Endothelial cell of umbilical vein (primary cell): Measurements from ENCODE around the gene CPEB2. TPM values are rescaled to one million over a fixed set of nuclear protein-coding genes. Genes with fewer than 3 reads are reported as not detected.

Experiments used
- BruUV-seq: library from RNA; stranded (reverse); fragments of 400-500 nt; replicated peaks from 2 replicates; lab custom pipeline; 2021; lab: Mats Ljungman, UMichigan
- CTCF ChIA-PET: fragments of 300-600, 350-600 bp; sonication (Branson Sonifier 250); formaldehyde crosslinking; loops from one replicate; lab custom pipeline; 2021; ENCODE audit warnings: antibody characterized with exemption, inconsistent platforms; lab: Charles Lee
- POLR2A ChIA-PET: fragments of 300-600, 350-600 bp; sonication (Branson Sonifier 250); formaldehyde crosslinking; loops from one replicate; lab custom pipeline; 2021; ENCODE audit warnings: antibody characterized with exemption, inconsistent platforms; lab: Charles Lee
- DNase-seq: peaks from one replicate; pipeline ENCODE4 v3.0.0-alpha.2; 2011; ENCODE audit warnings: low read depth, low spot score
- FAIRE-seq: peaks from 2 replicates; lab custom pipeline; 2011; peaks lifted over from hg19 to GRCh38; lab: Jason Lieb, UNC
- H2AFZ ChIP-seq: 2 replicates; pipeline ENCODE4 v1.6.0; 2012; ENCODE audit warnings: low read depth, low read length, control low read depth, inconsistent platforms
- H3K27ac ChIP-seq: 2 replicates; pipeline ENCODE4 v1.5.1; 2011; ENCODE audit warnings: low read depth, mild to moderate bottlenecking, control low read depth, low read length, moderate library complexity; ENCODE audit not compliant: insufficient read depth
- H3K27me3 ChIP-seq, 2 experiments: 2 replicates each; pipeline versions ENCODE4 v1.6.0 to v1.6.1; 2011; ENCODE audit warnings: low read length in 2 of 2, mixed read lengths in 1 of 2; ENCODE audit not compliant: control insufficient read depth in 2 of 2, insufficient read depth in 2 of 2
- H3K36me3 ChIP-seq, 2 experiments: 2 replicates in 1 of 2; 3 replicates in 1 of 2; pipeline ENCODE4 v1.5.1; 2011; ENCODE audit warnings: low read length in 2 of 2, mild to moderate bottlenecking in 1 of 2, moderate library complexity in 1 of 2; ENCODE audit not compliant: control insufficient read depth in 2 of 2, insufficient read depth in 2 of 2; ENCODE audit errors: extremely low read depth in 1 of 2
- H3K4me1 ChIP-seq: 3 replicates; pipeline ENCODE4 v1.5.1; 2011; ENCODE audit warnings: mild to moderate bottlenecking, low read length; ENCODE audit not compliant: control insufficient read depth, insufficient read depth; ENCODE audit errors: extremely low read depth
- H3K4me2 ChIP-seq: 2 replicates; pipeline ENCODE4 v1.6.1; 2011; ENCODE audit warnings: low read length, control low read depth, mixed read lengths; ENCODE audit not compliant: insufficient read depth
- H3K4me3 ChIP-seq, 3 experiments: fragments of 200-600 bp in 1 of 3; sonication (generic), shearing (Covaris generic) in 1 of 3; replicated peaks in 1 of 3; 2 replicates each; pipeline ENCODE4 v1.5.1; 2011 to 2016; ENCODE audit warnings: control low read depth in 3 of 3, low read length in 3 of 3, mild to moderate bottlenecking in 2 of 3, inconsistent platforms in 1 of 3, low read depth in 1 of 3, moderate library complexity in 1 of 3; ENCODE audit not compliant: insufficient read depth in 1 of 3
- H3K79me2 ChIP-seq: 2 replicates; pipeline ENCODE4 v1.6.0; 2012; ENCODE audit warnings: low read length, inconsistent platforms; ENCODE audit not compliant: control insufficient read depth, insufficient read depth
- H3K9ac ChIP-seq: replicated peaks from 2 replicates; pipeline ENCODE3; 2011; ENCODE audit warnings: low read length, control low read depth; ENCODE audit not compliant: insufficient read depth; ENCODE audit errors: extremely low read depth
- H3K9me1 ChIP-seq: replicated peaks from 3 replicates; pipeline ENCODE4 v1.6.0; 2011; ENCODE audit warnings: mild to moderate bottlenecking, low read length; ENCODE audit not compliant: control insufficient read depth, insufficient read depth; ENCODE audit errors: extremely low read depth
- H3K9me3 ChIP-seq: replicated peaks from 2 replicates; pipeline ENCODE4 v1.5.1; 2012; ENCODE audit warnings: low read length, inconsistent platforms; ENCODE audit not compliant: control insufficient read depth, insufficient read depth
- H4K20me1 ChIP-seq: replicated peaks from 2 replicates; pipeline ENCODE3; 2011; ENCODE audit warnings: mild to moderate bottlenecking, low read length; ENCODE audit not compliant: control insufficient read depth, insufficient read depth; ENCODE audit errors: extremely low read depth
- CTCF ChIP-seq, 2 donors: IDR thresholded peaks; 1 replicate in 1 of 2; 2 replicates in 1 of 2; pipeline ENCODE4 v1.5.1; 2011; ENCODE audit warnings: low read length in 2 of 2, mild to moderate bottlenecking in 2 of 2, moderate library complexity in 2 of 2, control low read depth in 1 of 2, inconsistent platforms in 1 of 2, low read depth in 1 of 2; ENCODE audit not compliant: insufficient read depth in 1 of 2; ENCODE audit errors: extremely low read depth in 1 of 2
- FOS ChIP-seq: IDR thresholded peaks from 2 replicates; pipeline ENCODE4 v1.6.1; 2011; ENCODE audit warnings: mild to moderate bottlenecking, low read length, moderate library complexity, borderline replicate concordance; ENCODE audit not compliant: insufficient read depth
- GATA2 ChIP-seq: IDR thresholded peaks from 2 replicates; pipeline ENCODE4 v1.7.0; 2011; ENCODE audit warnings: low read depth, mild to moderate bottlenecking, moderate library complexity, mixed read lengths, low read length; ENCODE audit not compliant: insufficient read length, insufficient read depth
- JUN ChIP-seq: IDR thresholded peaks from 2 replicates; pipeline ENCODE4 v1.6.1; 2011; ENCODE audit warnings: borderline replicate concordance, low read depth; ENCODE audit not compliant: insufficient read length, insufficient read depth
- MYC ChIP-seq: IDR thresholded peaks from one replicate; pipeline ENCODE4 v1.6.1; 2011; ENCODE audit warnings: mild to moderate bottlenecking, low read depth, low read length
- POLR2A ChIP-seq: IDR thresholded peaks from 2 replicates; pipeline ENCODE4 v1.6.1; 2012; ENCODE audit warnings: low read depth, mild to moderate bottlenecking, control low read depth, low read length
- dilution Hi-C: fragments of 300-500 bp; cut with MboI; formaldehyde crosslinking; loops from one replicate; pipeline ENCODE4 v1.15.0; 2019; ENCODE audit warnings: low sequenced_read_pairs; ENCODE audit not compliant: extremely low pct_ligation_motif_present
- intact Hi-C: fragments of 100-400 bp; cut with micrococcal nuclease; formaldehyde crosslinking; loops from one replicate; pipeline ENCODE4 v1.10.0; 2022
- polyA plus RNA-seq, 4 experiments: library from polyadenylated mRNA; depleted of rRNA in 3 of 4; stranded (reverse) in 3 of 4; unstranded in 1 of 4; fragments of >200 nt; gene quantifications; 2 replicates each; pipeline versions ENCODE4 v1.2.1 to v1.2.3, GENCODE V29; 2011 to 2012; ENCODE audit warnings: missing spikeins in 1 of 4
- total RNA-seq: library from RNA; stranded (reverse); gene quantifications from 2 replicates; pipeline ENCODE4 v1.2.3, GENCODE V29; 2021

CPEB2 gene
- total and polyA plus RNA-seq, 2 donors (not counting 3 experiments of a cell fraction or from before 2014, with no cell fraction given): 2.8 to 11.7 TPM

GRCh38 chr4:15116509-15117079 is 114.3 kb downstream of the CPEB2 start:
- no TSS peak for BruUV-seq
- CTCF ChIA-PET: no interaction called here

More at GRCh38 chr4:15116509-15117079, 114.3 kb downstream of the CPEB2 start:
- Histone ChIP-seq H3K79me2 (no peaks in the 10 kb centered on the region), H3K9me3 (no peaks in the 10 kb centered on the region), H4K20me1 (no peaks in the 10 kb centered on the region), H3K9me1 (no peaks in the 10 kb centered on the region), H3K4me1 (no peaks in the 10 kb centered on the region), H3K9ac (no peak overlapping the region), H2AFZ (no peak overlapping the region), H3K4me3 (no peak overlapping the region), H3K36me3 (no peaks in the 10 kb centered on the region), H3K27ac (no peak overlapping the region), H3K27me3 (no peaks in the 10 kb centered on the region), H3K4me2 (no peak overlapping the region)
- intact Hi-C loops: no loop called here
- POLR2A ChIA-PET: no interaction called here
- dilution Hi-C loops: no loop called here
- DNase-seq: no peak
- no peak for FAIRE-seq
- TF ChIP-seq GATA2 (no peak), FOS (no peak), CTCF (IDR thresholded peaks at IDR 0.05; ENCODE audit: extremely low read depth in 1 of 2, insufficient read depth in 1 of 2, low read depth in 1 of 2, low read length in 2 of 2) (no peak), JUN (no peak), POLR2A (no peak), MYC (no peak)
